Measurements from ENCODE around the gene P2RX6.

DNA sequence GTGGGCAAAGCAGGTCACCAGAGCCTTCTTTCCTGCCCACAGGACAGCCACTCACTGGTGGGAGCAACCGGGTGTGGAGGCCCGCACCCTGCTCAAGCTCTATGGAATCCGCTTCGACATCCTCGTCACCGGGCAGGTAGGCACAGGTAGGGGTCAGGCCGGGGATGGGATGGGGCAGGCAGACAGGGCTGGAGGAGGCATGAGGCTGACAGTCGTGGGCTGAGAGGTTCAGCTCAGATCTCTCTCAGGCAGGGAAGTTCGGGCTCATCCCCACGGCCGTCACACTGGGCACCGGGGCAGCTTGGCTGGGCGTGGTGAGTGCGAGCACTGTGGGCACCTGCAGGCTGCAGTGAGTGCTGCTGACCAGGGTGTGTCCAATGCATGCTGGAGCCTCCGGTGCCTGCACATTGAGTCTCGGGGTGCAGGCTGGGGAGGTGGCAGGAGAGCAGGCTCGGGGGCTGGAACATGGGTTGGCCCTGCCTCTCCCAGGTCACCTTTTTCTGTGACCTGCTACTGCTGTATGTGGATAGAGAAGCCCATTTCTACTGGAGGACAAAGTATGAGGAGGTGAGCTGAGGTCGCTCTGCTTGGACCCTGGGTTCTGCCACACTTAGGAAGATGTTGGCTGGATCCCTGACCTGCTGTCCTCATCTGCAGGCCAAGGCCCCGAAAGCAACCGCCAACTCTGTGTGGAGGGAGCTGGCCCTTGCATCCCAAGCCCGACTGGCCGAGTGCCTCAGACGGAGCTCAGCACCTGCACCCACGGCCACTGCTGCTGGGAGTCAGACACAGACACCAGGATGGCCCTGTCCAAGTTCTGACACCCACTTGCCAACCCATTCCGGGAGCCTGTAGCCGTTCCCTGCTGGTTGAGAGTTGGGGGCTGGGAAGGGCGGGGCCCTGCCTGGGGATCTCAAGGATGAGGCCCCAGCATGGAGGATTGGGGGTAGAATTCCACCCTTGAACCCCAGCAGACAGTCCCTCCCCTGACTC lies 11.1 kb downstream of the P2RX6 start:
- TF ChIP-seq CTCF (IDR thresholded peaks at IDR 0.05), result no peak
- no peak for TF ChIP-seq MAX (IDR thresholded peaks at IDR 0.05; ENCODE audit: low read depth)
- TF ChIP-seq, protein P1, sequence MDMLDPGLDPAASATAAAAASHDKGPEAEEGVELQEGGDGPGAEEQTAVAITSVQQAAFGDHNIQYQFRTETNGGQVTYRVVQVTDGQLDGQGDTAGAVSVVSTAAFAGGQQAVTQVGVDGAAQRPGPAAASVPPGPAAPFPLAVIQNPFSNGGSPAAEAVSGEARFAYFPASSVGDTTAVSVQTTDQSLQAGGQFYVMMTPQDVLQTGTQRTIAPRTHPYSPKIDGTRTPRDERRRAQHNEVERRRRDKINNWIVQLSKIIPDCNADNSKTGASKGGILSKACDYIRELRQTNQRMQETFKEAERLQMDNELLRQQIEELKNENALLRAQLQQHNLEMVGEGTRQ (IDR thresholded peaks at IDR 0.05; ENCODE audit: borderline replicate concordance, low read depth, low read length), result no peak
- no peak for TF ChIP-seq GABPA (IDR thresholded peaks at IDR 0.05; ENCODE audit: low read depth)
- no peak for TF ChIP-seq RCOR1 (IDR thresholded peaks at IDR 0.05; ENCODE audit: low read length)
- TF ChIP-seq POLR2AphosphoS5 (IDR thresholded peaks at IDR 0.05; ENCODE audit: low read depth, low read length), result no peak
- TF ChIP-seq ZBTB33 (IDR thresholded peaks at IDR 0.05; ENCODE audit: borderline replicate concordance, low read depth), result no peak
- no peak for TF ChIP-seq NFIC (IDR thresholded peaks at IDR 0.05; ENCODE audit: borderline replicate concordance)

Measured in SK-N-SH (cell line).